Calu3 (cell line): ENCODE results near the gene WFIKKN1. TPM values are rescaled to one million over a fixed set of nuclear protein-coding genes. Genes with fewer than 3 reads are reported as not detected.

ENCODE experiments used
- Bru-seq: library from RNA; stranded (reverse); fragments of 400-500 nt; gene quantifications from one replicate; lab custom pipeline; 2021; lab: Mats Ljungman, UMichigan
- BruChase-seq, 2 experiments: library from RNA; stranded (reverse); fragments of 400-500 nt; gene quantifications; one replicate each; lab custom pipeline; 2021; lab: Mats Ljungman, UMichigan
- BruUV-seq: library from RNA; stranded (reverse); fragments of 400-500 nt; replicated peaks from 2 replicates; lab custom pipeline; 2021; lab: Mats Ljungman, UMichigan
- CTCF ChIA-PET: fragments of 300-600 bp; sonication (Branson Sonifier 250); formaldehyde crosslinking; loops from one replicate; lab custom pipeline; 2022; ENCODE audit warnings: antibody characterized with exemption; lab: Charles Lee
- DNase-seq: peaks from one replicate; pipeline ENCODE4 v3.0.0; 2022
- H3K27ac Mint-ChIP-seq: one replicate; pipeline ENCODE4 v1.8.0; 2022; ENCODE audit warnings: mixed read lengths; ENCODE audit not compliant: unreplicated experiment
- H3K27me3 Mint-ChIP-seq: one replicate; pipeline ENCODE4 v1.8.0; 2022; ENCODE audit warnings: mixed read lengths; ENCODE audit not compliant: unreplicated experiment
- H3K36me3 Mint-ChIP-seq: one replicate; pipeline ENCODE4 v1.8.0; 2022; ENCODE audit warnings: mild to moderate bottlenecking, moderate library complexity, mixed read lengths; ENCODE audit not compliant: insufficient read depth, unreplicated experiment
- H3K4me1 Mint-ChIP-seq: one replicate; pipeline ENCODE4 v1.8.0; 2022; ENCODE audit warnings: mild to moderate bottlenecking, low read depth, mixed read lengths; ENCODE audit not compliant: unreplicated experiment
- H3K4me3 Mint-ChIP-seq: one replicate; pipeline ENCODE4 v1.8.0; 2022; ENCODE audit warnings: mild to moderate bottlenecking, low read depth, moderate library complexity, mixed read lengths; ENCODE audit not compliant: unreplicated experiment
- H3K9me3 Mint-ChIP-seq: one replicate; pipeline ENCODE4 v1.8.0; 2022; ENCODE audit warnings: low read depth, mixed read lengths; ENCODE audit not compliant: unreplicated experiment
- intact Hi-C: fragments of 100-400 bp; cut with micrococcal nuclease; formaldehyde crosslinking; loops from one replicate; pipeline ENCODE4 v1.10.0; 2022; ENCODE audit not compliant: unreplicated experiment
- long read RNA-seq: library from polyadenylated mRNA; stranded (forward); transcript quantifications from one replicate; pipeline ENCODE4 v2.0.0, GENCODE V29; 2022
- total RNA-seq: library from RNA; stranded (reverse); gene quantifications from 2 replicates; pipeline ENCODE4 v1.2.3, GENCODE V29; 2022
- TF ChIP-seq, protein P1 (sequence below): fragments of 200-600 bp; IDR thresholded peaks from one replicate; pipeline ENCODE4 v1.8.0; 2022; ENCODE audit warnings: antibody characterized with exemption; ENCODE audit not compliant: unreplicated experiment

The WFIKKN1 gene, protein sequence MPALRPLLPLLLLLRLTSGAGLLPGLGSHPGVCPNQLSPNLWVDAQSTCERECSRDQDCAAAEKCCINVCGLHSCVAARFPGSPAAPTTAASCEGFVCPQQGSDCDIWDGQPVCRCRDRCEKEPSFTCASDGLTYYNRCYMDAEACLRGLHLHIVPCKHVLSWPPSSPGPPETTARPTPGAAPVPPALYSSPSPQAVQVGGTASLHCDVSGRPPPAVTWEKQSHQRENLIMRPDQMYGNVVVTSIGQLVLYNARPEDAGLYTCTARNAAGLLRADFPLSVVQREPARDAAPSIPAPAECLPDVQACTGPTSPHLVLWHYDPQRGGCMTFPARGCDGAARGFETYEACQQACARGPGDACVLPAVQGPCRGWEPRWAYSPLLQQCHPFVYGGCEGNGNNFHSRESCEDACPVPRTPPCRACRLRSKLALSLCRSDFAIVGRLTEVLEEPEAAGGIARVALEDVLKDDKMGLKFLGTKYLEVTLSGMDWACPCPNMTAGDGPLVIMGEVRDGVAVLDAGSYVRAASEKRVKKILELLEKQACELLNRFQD
- total RNA-seq (0.66 and 0.90 TPM in 2 replicates), Bru-seq, nascent RNA (percentile 13 among the genes with signal in this experiment), BruChase-seq, experiment 1, labeled RNA remaining after a 6-hour chase (percentile 60 among the genes with signal in this experiment), BruChase-seq, experiment 2, labeled RNA remaining after a 2-hour chase (percentile 43 among the genes with signal in this experiment)
- long read RNA-seq, full-length matches to known transcripts = 15 of 15 reads
- long read RNA-seq, partial matches to known transcripts = 0 of 15 reads
- long read RNA-seq, other reads (novel, unspliced or antisense) = 0 of 15 reads

GRCh38 chr16:630815-631405 is at the start of gene WFIKKN1:
WFIKKN1 (plus strand) TSS chr16:630985; CDS start chr16:631254, 269 bp downstream.
- Mint-ChIP-seq H3K36me3 (peaks cover 87% of the 10 kb centered on the region), H3K27ac (peak within 1 kb of the TSS; percentile 50), H3K4me1 (no peaks in the 10 kb centered on the region), H3K4me3 (no peak within 1 kb of the TSS), H3K27me3 (no peaks in the 10 kb centered on the region), H3K9me3 (no peaks in the 10 kb centered on the region)
- TF ChIP-seq, protein P1, sequence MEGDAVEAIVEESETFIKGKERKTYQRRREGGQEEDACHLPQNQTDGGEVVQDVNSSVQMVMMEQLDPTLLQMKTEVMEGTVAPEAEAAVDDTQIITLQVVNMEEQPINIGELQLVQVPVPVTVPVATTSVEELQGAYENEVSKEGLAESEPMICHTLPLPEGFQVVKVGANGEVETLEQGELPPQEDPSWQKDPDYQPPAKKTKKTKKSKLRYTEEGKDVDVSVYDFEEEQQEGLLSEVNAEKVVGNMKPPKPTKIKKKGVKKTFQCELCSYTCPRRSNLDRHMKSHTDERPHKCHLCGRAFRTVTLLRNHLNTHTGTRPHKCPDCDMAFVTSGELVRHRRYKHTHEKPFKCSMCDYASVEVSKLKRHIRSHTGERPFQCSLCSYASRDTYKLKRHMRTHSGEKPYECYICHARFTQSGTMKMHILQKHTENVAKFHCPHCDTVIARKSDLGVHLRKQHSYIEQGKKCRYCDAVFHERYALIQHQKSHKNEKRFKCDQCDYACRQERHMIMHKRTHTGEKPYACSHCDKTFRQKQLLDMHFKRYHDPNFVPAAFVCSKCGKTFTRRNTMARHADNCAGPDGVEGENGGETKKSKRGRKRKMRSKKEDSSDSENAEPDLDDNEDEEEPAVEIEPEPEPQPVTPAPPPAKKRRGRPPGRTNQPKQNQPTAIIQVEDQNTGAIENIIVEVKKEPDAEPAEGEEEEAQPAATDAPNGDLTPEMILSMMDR = no peak
- intact Hi-C loops = loop anchor here (10.0 kb wide), 1 partner anchor 106 kb away; the partner anchor contains the start of gene CAPN15
- CTCF ChIA-PET = no interaction called here
- no TSS peak for BruUV-seq
- peak; percentile 80 for DNase-seq

DNA sequence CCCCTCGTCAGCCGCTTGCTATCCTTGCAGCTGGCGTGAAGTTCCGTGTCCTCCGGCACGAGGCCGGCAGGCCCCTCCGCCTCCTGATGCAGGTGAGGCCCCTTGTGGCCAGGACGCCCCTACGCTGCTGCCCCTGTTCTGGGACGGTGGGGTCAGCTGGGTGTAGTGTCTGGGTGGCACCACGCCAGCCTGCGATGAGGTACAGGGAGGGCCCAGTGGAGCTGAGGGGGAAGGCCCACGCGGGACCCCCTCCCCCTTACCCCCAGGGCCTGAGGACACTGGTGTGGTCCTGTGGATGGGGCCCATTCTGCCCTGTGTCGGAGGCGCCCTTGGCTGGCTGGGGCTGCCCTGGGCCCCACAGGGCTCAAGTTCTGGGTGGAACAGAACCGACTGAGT is 48.6 kb upstream of the WFIKKN1 start:
- Mint-ChIP-seq H3K4me3 (no peak overlapping the region), H3K9me3 (no peaks in the 10 kb centered on the region), H3K36me3 (peaks cover 68% of the 10 kb centered on the region), H3K4me1 (peaks cover 20% of the 10 kb centered on the region), H3K27me3 (no peaks in the 10 kb centered on the region), H3K27ac (no peak overlapping the region)
- CTCF ChIA-PET = interaction anchor here (0.9 to 1.2 kb wide), 2 partner anchors 11 to 55 kb away, joined by 3 read pairs; partner anchors contain the start of gene CAPN15
- TF ChIP-seq, protein P1 = no peak
- no peak for DNase-seq
- intact Hi-C loops = no loop called here
- BruUV-seq = no TSS peak

DNA sequence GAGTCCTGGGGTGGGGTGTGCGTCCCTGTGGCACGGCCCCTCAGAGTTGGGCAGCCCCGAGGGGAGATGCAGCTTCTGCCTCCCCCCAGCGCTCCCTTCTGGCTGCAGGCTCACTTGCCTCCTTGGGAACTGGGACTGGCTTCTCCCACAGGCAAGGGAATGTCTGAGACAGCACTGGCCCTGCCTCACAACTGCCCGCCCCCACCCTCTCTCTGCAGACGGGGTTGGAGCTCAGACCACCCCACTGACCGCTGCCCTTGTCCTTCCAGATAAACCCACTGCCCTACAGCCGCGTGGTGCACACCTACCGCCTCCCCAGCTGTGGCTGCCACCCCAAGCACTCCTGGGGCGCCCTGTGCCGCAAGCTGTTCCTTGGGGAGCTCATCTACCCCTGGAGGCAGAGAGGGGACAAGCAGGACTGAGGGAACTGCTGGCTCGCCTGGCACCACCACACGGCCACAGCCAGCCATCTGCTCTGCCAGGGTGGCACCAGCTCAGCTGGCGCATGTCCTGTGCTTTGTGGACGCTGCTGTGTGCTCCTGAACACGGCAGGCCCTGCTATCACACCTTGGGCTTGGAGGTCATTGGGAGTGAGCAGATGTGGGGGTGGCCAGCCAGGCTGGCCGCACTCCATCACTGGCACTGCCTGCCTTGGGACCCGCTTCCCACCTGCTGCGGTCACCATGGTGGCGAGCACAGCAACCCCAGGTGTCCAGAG is 48.0 kb upstream of the WFIKKN1 start:
- DNase-seq = no peak
- CTCF ChIA-PET = interaction anchor here (0.9 kb wide), 1 partner anchor 56 kb away, joined by 3 read pairs; the partner anchor contains the start of gene CAPN15
- Mint-ChIP-seq H3K4me1 (peaks cover 24% of the 10 kb centered on the region), H3K4me3 (no peak overlapping the region), H3K36me3 (peaks cover 72% of the 10 kb centered on the region), H3K9me3 (no peaks in the 10 kb centered on the region), H3K27me3 (no peaks in the 10 kb centered on the region), H3K27ac (no peak overlapping the region)
- BruUV-seq = no TSS peak
- TF ChIP-seq, protein P1 = peak; percentile 19
- intact Hi-C loops = no loop called here
